GM23248 (cell line): ENCODE measurements around the gene TBC1D30.

ENCODE experiments used
- EZH2 ChIP-seq: fragments of 200-600 bp; sonication (generic); IDR thresholded peaks from 2 replicates; pipeline ENCODE4 v1.6.1; 2018; ENCODE audit warnings: antibody characterized with exemption, mild to moderate bottlenecking; ENCODE audit not compliant: insufficient read depth, poor library complexity, severe bottlenecking
- EZH2phosphoT487 ChIP-seq: fragments of 200-600 bp; sonication (generic); IDR thresholded peaks from 2 replicates; pipeline ENCODE4 v1.6.1; 2018; ENCODE audit warnings: antibody characterized with exemption, moderate library complexity, mild to moderate bottlenecking, low read depth; ENCODE audit not compliant: insufficient read depth

- TF ChIP-seq EZH2 (no peak), EZH2phosphoT487 (no peak)
These were observed 59.1 kb downstream of the TBC1D30 start for GRCh38 chr12:64883264-64884163.
